IMR-90 (cell line): Measurements from ENCODE around the gene HOXA10. TPM values are rescaled to one million over a fixed set of nuclear protein-coding genes. Genes with fewer than 3 reads are reported as not detected.

ENCODE experiments used
- CEBPB ChIP-seq: IDR thresholded peaks from 2 replicates; pipeline ENCODE4 v1.6.1; 2012; ENCODE audit warnings: low read depth, low read length, improper control_type of control experiment
- FOS ChIP-seq: fragments of 150-350 bp; IDR thresholded peaks from 2 replicates; pipeline ENCODE4 v1.6.1; 2016; ENCODE audit warnings: low read depth, low read length
- MAZ ChIP-seq: IDR thresholded peaks from 2 replicates; pipeline ENCODE4 v1.6.1; 2012; ENCODE audit warnings: low read depth, mild to moderate bottlenecking, low read length, improper control_type of control experiment, moderate library complexity, borderline replicate concordance
- POLR2A ChIP-seq: IDR thresholded peaks from 2 replicates; pipeline ENCODE4 v1.6.1; 2012; ENCODE audit warnings: mild to moderate bottlenecking, low read depth, low read length
- RAD21 ChIP-seq: IDR thresholded peaks from 2 replicates; pipeline ENCODE4 v1.6.1; 2012; ENCODE audit warnings: low read length, improper control_type of control experiment
- SMC3 ChIP-seq: fragments of 150-350 bp; IDR thresholded peaks from 2 replicates; pipeline ENCODE4 v1.6.1; 2016; ENCODE audit warnings: low read depth, mild to moderate bottlenecking, antibody characterized with exemption, low read length, moderate library complexity
- USF2 ChIP-seq: fragments of 150-350 bp; IDR thresholded peaks from 2 replicates; pipeline ENCODE4 v1.6.1; 2017; ENCODE audit warnings: mild to moderate bottlenecking, antibody characterized with exemption, low read length, low read depth
- polyA plus RNA-seq, 3 experiments: library from polyadenylated mRNA; depleted of rRNA; stranded (reverse); fragments of >200 nt; gene quantifications; 2 replicates each; pipeline ENCODE4 v1.2.3, GENCODE V29; 2012; ENCODE audit warnings: low replicate concordance in 1 of 3
- total RNA-seq: library from RNA; depleted of rRNA; stranded (reverse); fragments of >200 nt; gene quantifications from 2 replicates; pipeline ENCODE4 v1.2.3, GENCODE V29; 2012

Gene HOXA10
- total and polyA plus RNA-seq, 2 of the 4 experiments (the other 2 are of a cell fraction) = 0.10 to 0.18 TPM

DNA sequence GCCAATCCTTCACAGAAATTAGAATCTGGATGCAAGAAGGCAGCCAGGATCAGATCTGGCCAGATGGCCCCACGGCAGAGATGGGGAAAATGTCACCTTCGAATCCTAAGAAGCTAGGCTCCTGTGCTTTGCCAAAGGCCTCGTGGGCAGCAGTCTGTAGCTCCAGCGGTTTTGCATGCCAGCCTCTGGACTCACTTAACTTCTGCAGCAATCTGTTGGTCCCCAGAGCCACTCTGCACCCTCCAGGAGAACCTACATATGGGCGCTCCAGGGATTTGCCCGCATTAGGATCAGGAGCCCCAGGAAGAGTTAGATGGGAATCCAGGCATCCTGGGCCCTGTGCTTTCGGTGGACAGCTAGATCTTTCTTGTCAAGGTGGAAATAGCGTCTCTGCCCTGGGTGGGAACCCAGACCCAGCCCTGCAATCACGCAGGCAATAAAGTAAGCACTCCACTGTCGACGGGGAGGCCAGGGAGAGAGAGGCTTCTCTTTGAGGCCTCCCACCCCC lies 35.9 kb upstream of the HOXA10 start (continued):
- no peak for TF ChIP-seq RAD21
- no peak for TF ChIP-seq POLR2A
- TF ChIP-seq USF2 = no peak
- no peak for TF ChIP-seq CEBPB
- TF ChIP-seq MAZ = no peak
- TF ChIP-seq FOS = no peak
- TF ChIP-seq SMC3 = no peak
